ENCODE data around the gene SLC2A3. TPM values are rescaled to one million over a fixed set of nuclear protein-coding genes. Genes with fewer than 3 reads are reported as not detected.
"Not testable (repeated sequence)": the region's sequence is repeated elsewhere in the genome, so short reads cannot be mapped to it uniquely, and the experiment has no call there.

Gene SLC2A3
- polyA plus RNA-seq, 2 of the 4 experiments (the other 2 are of a cell fraction): 13.3 to 52.4 TPM

GRCh38 chr12:7948589-7949260 lies 12.7 kb upstream of the SLC2A3 start:
- 77% methylated on average over 2 of the region's 2 CpGs for WGBS (ENCODE audit: missing lambda C conversion rate)
- peak overlapping the region; percentile 15; the same call in 2 of the 3 replicates for H3K4me2 ChIP-seq
- no peak for TF ChIP-seq ZSCAN20 (CRISPR knock-in tag; IDR thresholded peaks at IDR 0.05)
- no peak for TF ChIP-seq MYC (IDR thresholded peaks at IDR 0.05; ENCODE audit: borderline replicate concordance, low read length)
- TF ChIP-seq NPAS2 (CRISPR knock-in tag; IDR thresholded peaks at IDR 0.05; ENCODE audit: borderline replicate concordance): no peak
- TF ChIP-seq CBX8 (IDR thresholded peaks at IDR 0.05): no peak
- TF ChIP-seq KDM5A (IDR thresholded peaks at IDR 0.05): no peak
- no peak for TF ChIP-seq NFE2L2 (conservative IDR thresholded peaks at IDR 0.05; ENCODE audit: low read length)
- TF ChIP-seq HDAC2 (IDR thresholded peaks at IDR 0.05): no peak
- no peak for TF ChIP-seq CHD4 (IDR thresholded peaks at IDR 0.05; ENCODE audit: borderline replicate concordance)
- TF ChIP-seq SREBF2 (IDR thresholded peaks at IDR 0.05): no peak
- no peak for TF ChIP-seq HES2 (IDR thresholded peaks at IDR 0.05)
- no peak for TF ChIP-seq BCL3 (IDR thresholded peaks at IDR 0.05)
- TF ChIP-seq EP300 (IDR thresholded peaks at IDR 0.05): no peak
- no peak for TF ChIP-seq JUN (IDR thresholded peaks at IDR 0.05)
- TF ChIP-seq ELK1 (IDR thresholded peaks at IDR 0.05; ENCODE audit: low read depth, low read length): no peak
- TF ChIP-seq BHLHE40 (IDR thresholded peaks at IDR 0.05; ENCODE audit: low read depth, low read length): no peak
- TF ChIP-seq MAZ (IDR thresholded peaks at IDR 0.05; ENCODE audit: borderline replicate concordance, low read depth, low read length): no peak
- H3K9me3 ChIP-seq: no peaks in the 10 kb centered on the region
- ATAC-seq (peak; percentile 30 to 59; a peak in 2 of 6 replicates), FAIRE-seq (no peak), DNase-seq (ENCODE audit: low read depth in 1 of 2, low spot score in 1 of 2) (peak in 1 of 2 experiments; percentile 29)
- no peak overlapping the region for H3K4me3 ChIP-seq
- H3K27ac ChIP-seq: peak overlapping the region in 1 of 2 experiments; percentile 33; a peak in 1 of 6 replicates
- CTCF ChIA-PET: interaction anchor here (1.1 to 2.7 kb wide), 4 partner anchors 9 to 37 kb away, joined by 4 to 10 read pairs (median 8); no protein-coding TSS in a partner anchor
- POLR2A ChIA-PET: no interaction called here
- H3K4me1 ChIP-seq: 0 out of 3 replicates have a peak, but pooled peaks cover 9% of the 10 kb centered on the region

- no peak for ATAC-seq
- Histone ChIP-seq H3K4me1 (0 out of 3 replicates have a peak, but pooled peaks cover 9% of the 10 kb centered on the region), H3K9me3 (no peaks in the 10 kb centered on the region), H3K4me2 (no peak overlapping the region), H3K4me3 (no peak overlapping the region), H3K27ac (no peak overlapping the region)
- FAIRE-seq: no peak
- POLR2A ChIA-PET: no interaction called here
- no peak for TF ChIP-seq HOXB13 (CRISPR knock-in tag; IDR thresholded peaks at IDR 0.05; ENCODE audit: low read depth)
- WGBS (ENCODE audit: missing lambda C conversion rate): 61% methylated on average over 2 of the region's 2 CpGs
- CTCF ChIA-PET: interaction anchor here (0.9 to 2.7 kb wide), 5 partner anchors 10 to 94 kb away, joined by 3 to 10 read pairs (median 3); no protein-coding TSS in a partner anchor
- no peak for DNase-seq (ENCODE audit: low read depth in 1 of 2, low spot score in 1 of 2)
Observed at GRCh38 chr12:7947011-7947410, 11.0 kb upstream of the SLC2A3 start.

GRCh38 chr12:7944760-7945159 lies 8.8 kb upstream of the SLC2A3 start:
- H3K4me3 ChIP-seq; DNase-seq (ENCODE audit: low read depth in 1 of 2, low spot score in 1 of 2); H3K27ac ChIP-seq; POLR2A ChIA-PET; H3K4me1 ChIP-seq; H3K4me2 ChIP-seq; H3K9me3 ChIP-seq; FAIRE-seq; ATAC-seq: not testable (repeated sequence)
- CTCF ChIA-PET: interaction anchor here (1.5 to 1.9 kb wide), 2 partner anchors 12 to 16 kb away, joined by 4 to 8 read pairs; no protein-coding TSS in a partner anchor
- 93% methylated on average over 8 of the region's 8 CpGs for WGBS (ENCODE audit: missing lambda C conversion rate)

GRCh38 chr12:7940906-7941305 lies 4.9 kb upstream of the SLC2A3 start:
- ChIA-PET CTCF (interaction anchor here (0.6 to 1.4 kb wide), 3 partner anchors 20 to 81 kb away, joined by 3 to 4 read pairs (median 3); no protein-coding TSS in a partner anchor), POLR2A (no interaction called here)
- H3K4me2 ChIP-seq: no peak overlapping the region
- H3K27ac ChIP-seq: no peak overlapping the region
- DNase-seq (ENCODE audit: low read depth in 1 of 2, low spot score in 1 of 2): no peak
- no peak for FAIRE-seq
- no peaks in the 10 kb centered on the region for H3K9me3 ChIP-seq
- TF ChIP-seq TFCP2L1 (CRISPR knock-in tag; IDR thresholded peaks at IDR 0.05) (no peak), MAZ (IDR thresholded peaks at IDR 0.05; ENCODE audit: borderline replicate concordance, low read depth, low read length) (no peak), ESRRA (IDR thresholded peaks at IDR 0.05; ENCODE audit: borderline replicate concordance, low read length) (no peak), REST (IDR thresholded peaks at IDR 0.05) (no peak), MAX (IDR thresholded peaks at IDR 0.05) (no peak), BCL3 (IDR thresholded peaks at IDR 0.05) (no peak)
- peaks cover 7% of the 10 kb centered on the region for H3K4me1 ChIP-seq
- 90% methylated on average over 2 of the region's 2 CpGs for WGBS (ENCODE audit: missing lambda C conversion rate)
- ATAC-seq: no peak
- no peak overlapping the region for H3K4me3 ChIP-seq
